HEK293 (cell line): ENCODE measurements around the gene TCF7.

Source experiments
- CTCF ChIA-PET: fragments of 350-600 bp; formaldehyde crosslinking; extraction: SDS; loops from one replicate; lab custom pipeline; 2021; ENCODE audit warnings: antibody characterized with exemption; lab: Yijun Ruan, JAX
- POLR2A ChIA-PET: fragments of 300-600 bp; formaldehyde crosslinking; extraction: SDS; loops from one replicate; lab custom pipeline; 2020; ENCODE audit warnings: antibody characterized with exemption, inconsistent platforms; lab: Yijun Ruan, JAX
- H3K27ac ChIP-seq: fragments of 200-500 bp; sonication (Bioruptor generic); 2 replicates; pipeline ENCODE4 v1.5.1; 2014; ENCODE audit warnings: low read depth, low read length, control low read depth, inconsistent platforms; ENCODE audit errors: extremely low read depth
- H3K36me3 ChIP-seq, 2 experiments: fragments of 200-500 bp in 1 of 2; sonication (Bioruptor generic) in 1 of 2; 1 replicate in 1 of 2; 2 replicates in 1 of 2; pipeline ENCODE4 v1.5.1; 2014 to 2017; ENCODE audit warnings: inconsistent platforms in 2 of 2, low read length in 2 of 2; ENCODE audit not compliant: control insufficient read depth in 2 of 2, insufficient read depth in 1 of 2
- H3K4me1 ChIP-seq: fragments of 200-500 bp; sonication (Bioruptor generic); 2 replicates; pipeline ENCODE4 v1.5.1; 2014; ENCODE audit warnings: mild to moderate bottlenecking, low read length, inconsistent platforms; ENCODE audit not compliant: control insufficient read depth, insufficient read depth
- H3K4me3 ChIP-seq: 2 replicates; pipeline ENCODE4 v1.5.1; 2011; ENCODE audit warnings: low read depth, mild to moderate bottlenecking, control low read depth, low read length, moderate library complexity
- H3K9me3 ChIP-seq: fragments of 200-500 bp; sonication (Bioruptor generic); 2 replicates; pipeline ENCODE4 v1.5.1; 2014; ENCODE audit warnings: low read depth, low read length, inconsistent platforms; ENCODE audit not compliant: control insufficient read depth, insufficient read depth
- EGR2 ChIP-seq: fragments of 450-650 bp; formaldehyde crosslinking; IDR thresholded peaks from 2 replicates; pipeline ENCODE4 v1.5.1; 2016; ENCODE audit warnings: low read depth, missing biosample characterization, missing genetic modification characterization
- FEZF1 ChIP-seq: fragments of 450-650 bp; formaldehyde crosslinking; IDR thresholded peaks from 2 replicates; pipeline ENCODE4 v1.5.1; 2016; ENCODE audit warnings: missing biosample characterization, missing genetic modification characterization
- KLF1 ChIP-seq: fragments of 450-650 bp; formaldehyde crosslinking; IDR thresholded peaks from 2 replicates; pipeline ENCODE4 v1.5.1; 2016; ENCODE audit warnings: missing biosample characterization, missing genetic modification characterization
- OVOL3 ChIP-seq: fragments of 450-650 bp; formaldehyde crosslinking; IDR thresholded peaks from 2 replicates; pipeline ENCODE4 v1.5.1; 2016; ENCODE audit warnings: missing biosample characterization, missing genetic modification characterization
- SCRT2 ChIP-seq: fragments of 450-650 bp; formaldehyde crosslinking; IDR thresholded peaks from 2 replicates; pipeline ENCODE4 v1.5.1; 2016; ENCODE audit warnings: missing biosample characterization, missing genetic modification characterization
- ZNF114 ChIP-seq: fragments of 450-650 bp; formaldehyde crosslinking; IDR thresholded peaks from 2 replicates; pipeline ENCODE4 v1.5.0; 2017; ENCODE audit warnings: missing biosample characterization, missing genetic modification characterization
- ZNF214 ChIP-seq: fragments of 450-650 bp; formaldehyde crosslinking; IDR thresholded peaks from 2 replicates; pipeline ENCODE4 v1.5.1; 2017; ENCODE audit warnings: missing biosample characterization, mild to moderate bottlenecking, missing genetic modification characterization, borderline replicate concordance
- ZNF221 ChIP-seq: fragments of 450-650 bp; formaldehyde crosslinking; IDR thresholded peaks from 2 replicates; pipeline ENCODE4 v1.5.1; 2017; ENCODE audit warnings: missing biosample characterization, missing genetic modification characterization, borderline replicate concordance
- ZNF391 ChIP-seq: fragments of 450-650 bp; formaldehyde crosslinking; IDR thresholded peaks from 2 replicates; pipeline ENCODE4 v1.5.1; 2016; ENCODE audit warnings: low read depth, missing biosample characterization, missing genetic modification characterization, borderline replicate concordance
- ZNF394 ChIP-seq: fragments of 450-650 bp; formaldehyde crosslinking; IDR thresholded peaks from 2 replicates; pipeline ENCODE4 v1.5.1; 2016; ENCODE audit warnings: missing biosample characterization, missing genetic modification characterization, mild to moderate bottlenecking, moderate library complexity, borderline replicate concordance
- ZNF416 ChIP-seq: fragments of 450-650 bp; formaldehyde crosslinking; IDR thresholded peaks from 2 replicates; pipeline ENCODE4 v1.5.1; 2016; ENCODE audit warnings: missing biosample characterization, missing genetic modification characterization
- ZNF423 ChIP-seq: fragments of 450-650 bp; formaldehyde crosslinking; IDR thresholded peaks from 2 replicates; pipeline ENCODE4 v1.5.1; 2016; ENCODE audit warnings: missing biosample characterization, missing genetic modification characterization
- ZNF426 ChIP-seq: fragments of 450-650 bp; formaldehyde crosslinking; IDR thresholded peaks from 2 replicates; pipeline ENCODE4 v1.5.1; 2017; ENCODE audit warnings: missing biosample characterization, missing genetic modification characterization, mild to moderate bottlenecking, inconsistent platforms, moderate library complexity
- ZNF48 ChIP-seq: fragments of 450-650 bp; formaldehyde crosslinking; IDR thresholded peaks from 2 replicates; pipeline ENCODE4 v1.5.1; 2016; ENCODE audit warnings: missing biosample characterization, missing genetic modification characterization
- ZNF626 ChIP-seq: fragments of 450-650 bp; sonication (Bioruptor Pico); formaldehyde crosslinking; IDR thresholded peaks from 2 replicates; pipeline ENCODE4 v1.5.1; 2018; ENCODE audit warnings: missing biosample characterization, missing genetic modification characterization, inconsistent platforms
- ZNF658 ChIP-seq: fragments of 450-650 bp; formaldehyde crosslinking; IDR thresholded peaks from 2 replicates; pipeline ENCODE4; 2016; ENCODE audit warnings: missing biosample characterization, missing genetic modification characterization
- ZNF701 ChIP-seq: fragments of 450-650 bp; formaldehyde crosslinking; IDR thresholded peaks from 2 replicates; pipeline ENCODE4 v1.5.1; 2016; ENCODE audit warnings: missing biosample characterization, missing genetic modification characterization
- ZNF707 ChIP-seq: fragments of 450-650 bp; formaldehyde crosslinking; IDR thresholded peaks from 2 replicates; pipeline ENCODE4 v1.5.1; 2016; ENCODE audit warnings: missing biosample characterization, missing genetic modification characterization
- TF ChIP-seq, protein P1 (sequence below): fragments of 450-650 bp; formaldehyde crosslinking; IDR thresholded peaks from 2 replicates; pipeline ENCODE4 v1.5.1; 2017; ENCODE audit warnings: missing biosample characterization, missing genetic modification characterization
- TF ChIP-seq, protein P2 (sequence below): fragments of 450-650 bp; formaldehyde crosslinking; IDR thresholded peaks from 2 replicates; pipeline ENCODE4 v1.5.1; 2016; ENCODE audit warnings: missing biosample characterization, missing genetic modification characterization
- TF ChIP-seq, protein P3 (sequence below): fragments of 450-650 bp; formaldehyde crosslinking; IDR thresholded peaks from 2 replicates; pipeline ENCODE4 v1.5.1; 2016; ENCODE audit warnings: missing biosample characterization, missing genetic modification characterization

The TCF7 gene

DNA sequence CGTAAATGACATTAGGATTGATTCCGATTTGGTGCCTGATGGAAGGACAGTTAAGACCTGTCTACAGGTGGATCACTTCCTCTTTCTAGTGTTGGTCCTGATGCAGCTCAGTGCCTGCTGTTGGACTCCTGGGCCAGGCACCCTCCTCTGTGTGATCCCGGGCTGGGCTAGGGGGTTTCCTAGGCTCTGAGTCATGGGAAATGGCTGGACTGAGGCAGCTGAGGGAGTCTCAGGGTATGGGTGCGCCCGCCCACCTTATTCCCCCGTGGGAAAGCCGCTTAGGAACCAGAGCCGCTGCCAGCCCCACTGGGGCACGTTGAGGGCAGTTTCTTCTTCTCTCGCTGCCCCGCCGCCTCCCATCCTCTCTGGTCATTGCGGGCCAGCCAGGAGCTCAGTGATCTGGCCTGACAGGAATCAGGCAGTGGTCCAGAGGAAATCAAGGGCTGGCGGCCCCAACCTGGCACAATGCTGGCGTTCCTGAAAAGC is 12.9 kb downstream of the TCF7 start:
- ChIA-PET CTCF (interaction anchor here (0.7 to 4.2 kb wide), 4 partner anchors 13 to 88 kb away, joined by 3 to 34 read pairs (median 5); no protein-coding TSS in a partner anchor), POLR2A (interaction anchor here (0.6 kb wide), 1 partner anchor 1105 kb away, joined by 3 read pairs; no protein-coding TSS in a partner anchor)
- H3K4me1 ChIP-seq: no peaks in the 10 kb centered on the region
- peaks cover 0 to 73% of the 10 kb centered on the region in 2 experiments; a peak in 1 of 3 replicates for H3K36me3 ChIP-seq
- H3K9me3 ChIP-seq: no peaks in the 10 kb centered on the region
- no peak overlapping the region for H3K27ac ChIP-seq
- TF ChIP-seq, protein P1, sequence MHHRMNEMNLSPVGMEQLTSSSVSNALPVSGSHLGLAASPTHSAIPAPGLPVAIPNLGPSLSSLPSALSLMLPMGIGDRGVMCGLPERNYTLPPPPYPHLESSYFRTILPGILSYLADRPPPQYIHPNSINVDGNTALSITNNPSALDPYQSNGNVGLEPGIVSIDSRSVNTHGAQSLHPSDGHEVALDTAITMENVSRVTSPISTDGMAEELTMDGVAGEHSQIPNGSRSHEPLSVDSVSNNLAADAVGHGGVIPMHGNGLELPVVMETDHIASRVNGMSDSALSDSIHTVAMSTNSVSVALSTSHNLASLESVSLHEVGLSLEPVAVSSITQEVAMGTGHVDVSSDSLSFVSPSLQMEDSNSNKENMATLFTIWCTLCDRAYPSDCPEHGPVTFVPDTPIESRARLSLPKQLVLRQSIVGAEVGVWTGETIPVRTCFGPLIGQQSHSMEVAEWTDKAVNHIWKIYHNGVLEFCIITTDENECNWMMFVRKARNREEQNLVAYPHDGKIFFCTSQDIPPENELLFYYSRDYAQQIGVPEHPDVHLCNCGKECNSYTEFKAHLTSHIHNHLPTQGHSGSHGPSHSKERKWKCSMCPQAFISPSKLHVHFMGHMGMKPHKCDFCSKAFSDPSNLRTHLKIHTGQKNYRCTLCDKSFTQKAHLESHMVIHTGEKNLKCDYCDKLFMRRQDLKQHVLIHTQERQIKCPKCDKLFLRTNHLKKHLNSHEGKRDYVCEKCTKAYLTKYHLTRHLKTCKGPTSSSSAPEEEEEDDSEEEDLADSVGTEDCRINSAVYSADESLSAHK (tag by site-specific recombination): no peak
- TF ChIP-seq SCRT2 (tag by site-specific recombination): peak; percentile 50
- 0 out of 2 replicates have a peak, but pooled peaks have one; percentile 12 for TF ChIP-seq KLF1 (tag by site-specific recombination)
- no peak for TF ChIP-seq ZNF423 (tag by site-specific recombination)
- H3K4me3 ChIP-seq: no peak overlapping the region

DNA sequence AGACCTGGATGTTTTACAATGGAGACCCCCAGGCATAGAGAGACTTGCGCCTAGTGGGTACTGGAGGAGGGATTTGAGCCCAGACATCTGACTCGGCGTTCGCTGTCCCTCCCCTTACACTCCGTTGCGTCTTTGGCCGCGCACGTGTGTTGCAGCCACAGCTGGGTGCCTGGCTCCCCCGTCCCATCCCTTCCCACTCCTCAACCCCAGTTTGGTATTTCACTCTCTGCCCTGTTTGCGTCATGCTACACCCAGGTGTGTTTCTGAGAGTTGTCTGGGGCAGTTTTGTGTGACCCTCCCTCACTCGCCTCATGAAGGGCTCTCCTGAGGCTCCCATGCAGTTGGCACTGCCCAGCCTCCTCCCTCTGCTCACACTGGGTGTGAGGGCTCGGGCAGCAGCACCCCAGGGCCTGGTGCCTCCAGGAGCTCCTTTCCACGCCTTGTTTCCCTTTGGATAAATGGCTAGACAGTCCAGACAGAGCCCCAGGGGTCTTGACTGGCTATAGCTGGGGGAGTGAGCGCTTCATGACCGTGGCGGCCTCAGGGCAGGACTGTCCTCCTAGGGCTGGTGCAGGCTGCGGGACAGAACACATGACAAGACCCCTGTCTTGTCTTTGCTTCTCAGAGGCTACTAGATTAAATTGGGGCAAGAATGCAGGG is 13.6 kb downstream of the TCF7 start:
- CTCF ChIA-PET: interaction anchor here (0.6 to 4.2 kb wide), 5 partner anchors 12 to 89 kb away, joined by 3 to 34 read pairs (median 6); no protein-coding TSS in a partner anchor

DNA sequence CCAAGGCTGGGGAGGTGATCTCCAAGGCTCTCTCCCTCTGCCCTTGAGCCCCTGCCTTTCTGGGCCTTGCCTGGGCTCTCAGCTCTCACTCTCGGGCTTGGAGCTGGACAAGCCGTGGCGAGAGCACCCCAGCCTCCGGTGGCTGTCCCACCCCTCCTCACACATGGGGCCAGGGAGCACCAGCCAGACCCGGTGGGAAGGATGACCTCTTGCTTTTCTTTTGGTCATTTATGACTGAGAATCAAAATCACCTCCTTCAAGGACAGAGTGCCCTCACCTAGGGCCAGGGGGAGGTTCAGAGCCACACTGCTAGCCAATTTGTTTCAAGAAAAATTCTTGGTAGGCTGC is 14.1 kb downstream of the TCF7 start:
- H3K27ac ChIP-seq: no peak overlapping the region
- CTCF ChIA-PET: interaction anchor here (0.6 to 4.2 kb wide), 3 partner anchors 12 to 89 kb away, joined by 3 to 34 read pairs (median 6); no protein-coding TSS in a partner anchor

More for the DNA sequence above, 13.6 kb downstream of the TCF7 start:
- Histone ChIP-seq H3K4me3 (no peak overlapping the region), H3K36me3 (peaks cover 0 to 72% of the 10 kb centered on the region in 2 experiments; a peak in 1 of 3 replicates)
- TF ChIP-seq, protein P2, sequence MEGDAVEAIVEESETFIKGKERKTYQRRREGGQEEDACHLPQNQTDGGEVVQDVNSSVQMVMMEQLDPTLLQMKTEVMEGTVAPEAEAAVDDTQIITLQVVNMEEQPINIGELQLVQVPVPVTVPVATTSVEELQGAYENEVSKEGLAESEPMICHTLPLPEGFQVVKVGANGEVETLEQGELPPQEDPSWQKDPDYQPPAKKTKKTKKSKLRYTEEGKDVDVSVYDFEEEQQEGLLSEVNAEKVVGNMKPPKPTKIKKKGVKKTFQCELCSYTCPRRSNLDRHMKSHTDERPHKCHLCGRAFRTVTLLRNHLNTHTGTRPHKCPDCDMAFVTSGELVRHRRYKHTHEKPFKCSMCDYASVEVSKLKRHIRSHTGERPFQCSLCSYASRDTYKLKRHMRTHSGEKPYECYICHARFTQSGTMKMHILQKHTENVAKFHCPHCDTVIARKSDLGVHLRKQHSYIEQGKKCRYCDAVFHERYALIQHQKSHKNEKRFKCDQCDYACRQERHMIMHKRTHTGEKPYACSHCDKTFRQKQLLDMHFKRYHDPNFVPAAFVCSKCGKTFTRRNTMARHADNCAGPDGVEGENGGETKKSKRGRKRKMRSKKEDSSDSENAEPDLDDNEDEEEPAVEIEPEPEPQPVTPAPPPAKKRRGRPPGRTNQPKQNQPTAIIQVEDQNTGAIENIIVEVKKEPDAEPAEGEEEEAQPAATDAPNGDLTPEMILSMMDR (tag by site-specific recombination): no peak
- TF ChIP-seq ZNF114 (tag by site-specific recombination): no peak
- TF ChIP-seq, all 188 proteins: peak for 0
- H3K4me1 ChIP-seq: no peaks in the 10 kb centered on the region
- POLR2A ChIA-PET: no interaction called here
- no peaks in the 10 kb centered on the region for H3K9me3 ChIP-seq
- no peak overlapping the region for H3K27ac ChIP-seq

DNA sequence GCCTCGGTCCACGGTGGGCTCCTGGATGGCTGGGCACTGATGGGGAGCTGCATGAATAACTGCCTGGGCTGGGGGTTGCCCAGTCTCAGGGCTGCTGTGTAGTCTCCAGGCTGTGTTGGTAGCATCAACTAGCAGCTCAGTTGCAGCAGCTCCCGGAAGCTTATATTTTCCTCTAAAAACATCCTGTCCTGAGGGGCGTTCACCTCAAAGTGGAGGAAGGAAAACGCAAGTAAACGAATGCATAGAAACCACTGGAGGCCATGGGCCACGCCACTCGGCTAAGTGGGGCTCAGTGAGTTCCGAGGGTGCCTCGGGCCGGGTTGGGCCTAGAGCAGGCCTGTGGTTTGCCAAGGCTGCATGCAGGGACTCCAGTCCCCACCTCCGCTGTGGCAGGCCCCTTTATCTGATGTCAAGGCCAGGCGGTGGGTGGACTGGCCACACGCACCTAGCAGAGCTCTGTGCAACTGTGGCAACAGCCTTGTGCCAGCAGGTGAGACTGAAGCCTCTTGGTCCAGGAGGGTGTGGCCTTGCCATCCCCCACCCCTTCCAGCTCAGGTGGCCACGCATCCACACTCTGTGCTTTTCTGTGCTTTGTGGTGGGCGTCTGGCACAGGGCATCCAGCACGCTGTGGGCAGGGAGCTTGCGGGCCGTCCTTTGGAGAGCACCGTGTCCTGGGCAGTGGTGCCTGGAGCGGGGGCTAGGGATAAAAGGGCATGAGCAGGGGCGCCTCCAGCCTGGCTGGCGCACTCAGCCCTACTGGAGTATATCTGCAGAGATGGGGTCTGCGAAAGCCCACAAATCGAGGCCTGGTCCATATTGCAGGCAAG is 15.1 kb downstream of the TCF7 start:
- peaks cover 0 to 80% of the 10 kb centered on the region in 2 experiments; a peak in 1 of 3 replicates for H3K36me3 ChIP-seq
- TF ChIP-seq ZNF426 (no peak), ZNF214 (no peak), ZNF391 (tag by site-specific recombination) (no peak), FEZF1 (tag by site-specific recombination) (no peak), ZNF48 (tag by site-specific recombination) (no peak), ZNF658 (tag by site-specific recombination) (no peak), EGR2 (tag by site-specific recombination) (no peak), OVOL3 (tag by site-specific recombination) (no peak), ZNF416 (tag by site-specific recombination) (no peak), ZNF394 (tag by site-specific recombination) (no peak)
- TF ChIP-seq, protein P3, sequence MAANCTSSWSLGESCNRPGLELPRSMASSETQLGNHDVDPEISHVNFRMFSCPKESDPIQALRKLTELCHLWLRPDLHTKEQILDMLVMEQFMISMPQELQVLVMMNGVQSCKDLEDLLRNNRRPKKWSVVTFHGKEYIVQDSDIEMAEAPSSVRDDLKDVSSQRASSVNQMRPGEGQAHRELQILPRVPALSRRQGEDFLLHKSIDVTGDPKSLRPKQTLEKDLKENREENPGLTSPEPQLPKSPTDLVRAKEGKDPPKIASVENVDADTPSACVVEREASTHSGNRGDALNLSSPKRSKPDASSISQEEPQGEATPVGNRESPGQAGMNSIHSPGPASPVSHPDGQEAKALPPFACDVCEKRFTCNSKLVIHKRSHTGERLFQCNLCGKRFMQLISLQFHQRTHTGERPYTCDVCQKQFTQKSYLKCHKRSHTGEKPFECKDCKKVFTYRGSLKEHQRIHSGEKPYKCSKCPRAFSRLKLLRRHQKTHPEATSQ: no peak

More for the DNA sequence above, 14.1 kb downstream of the TCF7 start:
- POLR2A ChIA-PET: interaction anchor here (1.0 to 1.1 kb wide), 2 partner anchors 9 to 10 kb away, joined by 3 read pairs; no protein-coding TSS in a partner anchor
- TF ChIP-seq ZNF707 (tag by site-specific recombination) (no peak), ZNF626 (tag by site-specific recombination) (no peak), ZNF221 (no peak), ZNF701 (tag by site-specific recombination) (no peak)
- Histone ChIP-seq H3K4me1 (no peaks in the 10 kb centered on the region), H3K9me3 (no peaks in the 10 kb centered on the region), H3K36me3 (peaks cover 0 to 73% of the 10 kb centered on the region in 2 experiments; a peak in 1 of 3 replicates), H3K4me3 (no peak overlapping the region)

More for the DNA sequence above, 15.1 kb downstream of the TCF7 start:
- Histone ChIP-seq H3K9me3 (no peaks in the 10 kb centered on the region), H3K27ac (no peak overlapping the region), H3K4me3 (no peak overlapping the region), H3K4me1 (no peaks in the 10 kb centered on the region)
- ChIA-PET CTCF (interaction anchor here (0.6 to 4.2 kb wide), 5 partner anchors 11 to 406 kb away, joined by 3 to 34 read pairs (median 3); no protein-coding TSS in a partner anchor), POLR2A (interaction anchor here (1.0 to 1.1 kb wide), 2 partner anchors 9 to 10 kb away, joined by 3 read pairs; no protein-coding TSS in a partner anchor)
